NK-92 (cell line): ENCODE data around the gene KARS1.

Source experiments
- DNase-seq: peaks from one replicate; lab custom pipeline; 2025; ENCODE audit not compliant: unreplicated experiment; lab: John Stamatoyannopoulos, UW

KARS1 gene

DNA sequence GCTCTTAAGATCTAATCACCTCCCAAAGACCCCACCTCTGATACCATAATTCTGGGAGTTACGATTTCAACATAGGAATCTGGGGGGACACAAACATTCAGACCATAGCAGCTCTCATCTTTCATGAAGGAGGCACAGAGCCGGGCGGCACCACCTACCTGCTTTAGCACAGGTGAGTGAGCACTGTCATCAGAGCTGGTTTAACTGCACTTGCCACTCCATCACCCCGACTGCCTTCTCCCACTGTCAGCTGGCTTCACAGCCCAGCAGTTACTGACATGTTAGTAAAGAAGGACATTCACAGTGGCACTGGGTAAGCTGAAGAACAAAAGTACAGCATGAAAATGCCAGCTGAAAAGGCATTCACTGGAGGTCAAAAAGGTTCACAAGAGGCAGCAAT, 58.7 kb downstream of the KARS1 start:
- DNase-seq = no peak

DNA sequence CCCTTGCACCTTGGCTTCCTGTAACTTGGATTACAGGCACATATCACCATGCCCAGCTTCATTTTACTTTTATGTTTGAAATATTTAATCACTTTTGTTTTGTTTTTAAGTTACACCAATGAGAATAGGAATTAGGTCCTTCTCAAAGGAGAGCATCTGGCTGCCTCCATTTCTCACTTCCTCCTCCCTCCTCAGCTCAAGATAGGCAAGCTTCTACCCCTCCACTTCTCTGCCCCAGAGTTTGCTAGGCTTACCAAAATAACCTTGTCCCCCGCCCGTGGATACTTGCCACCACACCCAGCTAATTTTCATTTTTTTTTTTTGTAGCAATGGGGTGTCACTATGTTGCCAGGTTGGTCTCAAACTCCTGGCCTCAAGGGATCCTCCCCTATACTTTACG, 63.4 kb downstream of the KARS1 start:
- DNase-seq = no peak

DNA sequence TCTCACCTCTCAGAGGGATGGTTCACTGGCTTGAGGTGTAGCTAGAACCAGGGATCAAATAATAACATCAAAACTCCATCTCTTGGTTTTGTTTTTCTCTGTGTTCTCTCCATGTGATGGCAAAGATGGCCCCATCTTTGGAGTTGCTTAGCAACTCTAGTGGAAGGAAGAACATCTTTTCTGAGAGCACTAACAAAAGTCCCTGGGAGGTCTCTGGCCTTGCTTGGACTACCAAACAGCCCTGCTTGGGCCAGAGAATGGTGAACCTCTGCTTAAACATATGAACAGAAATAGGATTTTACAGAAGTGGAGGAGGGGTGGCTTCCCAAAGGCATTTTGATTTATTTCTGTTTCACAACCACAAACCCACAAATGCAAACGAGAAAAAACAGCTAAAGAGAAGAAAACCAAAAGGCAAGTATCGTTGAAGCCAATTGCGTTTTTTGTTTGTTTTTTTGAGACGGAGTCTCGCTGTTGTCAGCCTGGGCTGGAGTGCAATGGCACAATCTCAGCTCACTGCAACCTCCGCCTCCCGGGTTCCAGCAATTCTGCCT, 68.1 kb downstream of the KARS1 start:
- no peak for DNase-seq

DNA sequence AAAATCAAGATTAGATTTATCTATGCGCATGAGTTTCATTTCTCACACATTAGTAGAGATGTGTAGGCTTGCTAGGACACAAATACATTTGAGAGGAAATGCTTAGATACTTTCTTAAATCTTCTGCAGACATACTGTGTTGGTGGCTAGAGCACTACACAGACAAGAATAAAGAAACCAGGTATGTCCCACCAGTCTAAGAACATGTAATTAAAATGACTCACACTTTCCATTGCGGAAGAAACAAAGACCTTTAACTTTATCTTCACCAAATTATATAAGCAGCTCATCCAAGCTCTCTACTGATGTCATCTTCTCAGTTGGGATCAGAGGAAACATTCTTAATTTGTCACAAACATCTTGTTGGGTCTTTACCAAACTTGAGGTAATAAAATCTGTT, 68.7 kb downstream of the KARS1 start:
- DNase-seq = no peak

DNA sequence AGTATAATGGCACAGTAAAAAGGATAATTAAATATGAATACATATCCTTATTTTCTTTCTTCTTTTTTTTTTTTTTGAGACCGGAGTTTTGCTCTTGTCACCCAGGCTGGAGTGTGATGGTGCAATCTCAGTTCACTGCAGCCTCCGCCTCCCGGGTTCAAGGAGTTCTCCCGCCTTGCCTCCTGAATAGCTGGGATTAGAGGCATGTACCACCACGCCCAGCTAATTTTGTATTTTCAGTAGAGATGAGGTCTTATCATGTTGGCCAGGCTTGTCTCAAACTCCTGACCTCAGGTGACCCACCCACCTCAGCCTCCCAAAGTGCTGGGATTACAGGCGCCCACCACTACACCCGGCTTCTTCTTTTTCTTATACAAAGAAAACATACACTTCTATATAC, 69.3 kb downstream of the KARS1 start:
- DNase-seq = no peak
